ENCODE data around the gene OLFM1. TPM values are rescaled to one million over a fixed set of nuclear protein-coding genes. Genes with fewer than 3 reads are reported as not detected.

OLFM1 gene
- total and polyA plus RNA-seq, 9 of the 15 experiments (the other 6 are each of a cell fraction or from before 2014, with no cell fraction given) = not detected

DNA sequence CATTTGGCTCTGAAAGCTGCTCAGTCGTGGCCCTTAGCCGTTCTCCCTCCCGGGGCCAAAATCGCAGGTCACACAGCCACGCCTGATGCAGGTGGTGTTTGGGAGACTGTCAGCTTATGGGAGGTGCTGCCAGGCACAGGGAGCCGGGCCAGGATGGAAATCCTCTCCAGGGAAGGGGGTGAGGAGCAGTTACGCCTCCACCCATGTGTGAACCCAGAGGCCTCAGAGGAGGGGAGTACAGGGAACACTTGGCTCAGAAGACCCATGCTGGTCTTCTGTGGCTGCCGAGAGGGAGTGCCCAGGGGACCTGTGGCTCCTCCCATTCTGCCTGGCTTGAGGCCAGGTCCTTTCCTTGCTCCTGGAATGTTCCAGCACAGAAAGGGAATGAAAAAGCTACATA is 3.6 kb upstream of the OLFM1 start:
- ATAC-seq = no peak
- no peaks in the 10 kb centered on the region for H3K36me3 ChIP-seq (ENCODE audit: control insufficient read depth, insufficient read depth, low read length)
- no peak overlapping the region for H3K27ac ChIP-seq (ENCODE audit: extremely low read depth, low read depth, low read length)
- no peaks in the 10 kb centered on the region for H3K9me1 ChIP-seq (ENCODE audit: control insufficient read depth, insufficient read depth, low read length)
- no peak for FAIRE-seq
- POLR2A ChIA-PET = no interaction called here
- H3K79me2 ChIP-seq (ENCODE audit: control insufficient read depth, insufficient read depth, low read length) = no peaks in the 10 kb centered on the region
- in situ Hi-C loops (cut with MboI) (no loop called here), intact Hi-C loops (cut with micrococcal nuclease) (no loop called here)
- WGBS (ENCODE audit: insufficient coverage, low coverage, missing lambda C conversion rate) = 0% methylated on average over 7 of the region's 8 CpGs
- CTCF ChIA-PET (ENCODE audit: low intra/inter-chr PET ratio) = no interaction called here
- no peak for DNase-seq (ENCODE audit: extremely low read depth in 1 of 4, low spot score in 3 of 4)
- TF ChIP-seq TRIM24 (IDR thresholded peaks at IDR 0.05) = no peak
- TF ChIP-seq TSC22D4 (tag; IDR thresholded peaks at IDR 0.05) = no peak
- TF ChIP-seq ZNF507 (tag; conservative IDR thresholded peaks at IDR 0.05) = no peak
- no peak for TF ChIP-seq PHF20 (IDR thresholded peaks at IDR 0.05; ENCODE audit: partially characterized antibody)
- TF ChIP-seq PTBP1 (IDR thresholded peaks at IDR 0.05; ENCODE audit: low read depth, low read length) = no peak
- H3K4me1 ChIP-seq (replicated peaks in 1 of 2; ENCODE audit: control insufficient read depth in 2 of 2, insufficient read depth in 2 of 2, low read length in 2 of 2) = peaks cover 0 to 13% of the 10 kb centered on the region in 2 experiments; a peak in 2 of 5 replicates
- peaks cover 9 to 55% of the 10 kb centered on the region in 2 experiments; a peak in 3 of 5 replicates for H3K27me3 ChIP-seq (ENCODE audit: control insufficient read depth in 2 of 2, insufficient read depth in 2 of 2, low read length in 2 of 2)
- no TSS peak for BruUV-seq (replicated peaks)
- H2AFZ ChIP-seq (ENCODE audit: low read depth, low read length) = no peak overlapping the region
- H3K4me2 ChIP-seq (ENCODE audit: insufficient read depth, low read length) = no peak overlapping the region
- H3K4me3 ChIP-seq = no peak overlapping the region
- H4K20me1 ChIP-seq (replicated peaks; ENCODE audit: control insufficient read depth, insufficient read depth, low read length) = peaks cover 9% of the 10 kb centered on the region; the same call in 1 of the 2 replicates
- no peaks in the 10 kb centered on the region for H3K9me3 ChIP-seq (replicated peaks; ENCODE audit: control insufficient read depth, insufficient read depth, low read depth, low read length)
- no peak overlapping the region; a peak in 1 of 4 replicates for H3K9ac ChIP-seq (ENCODE audit: insufficient read depth in 1 of 2, low read depth in 2 of 2, low read length in 2 of 2)

DNA sequence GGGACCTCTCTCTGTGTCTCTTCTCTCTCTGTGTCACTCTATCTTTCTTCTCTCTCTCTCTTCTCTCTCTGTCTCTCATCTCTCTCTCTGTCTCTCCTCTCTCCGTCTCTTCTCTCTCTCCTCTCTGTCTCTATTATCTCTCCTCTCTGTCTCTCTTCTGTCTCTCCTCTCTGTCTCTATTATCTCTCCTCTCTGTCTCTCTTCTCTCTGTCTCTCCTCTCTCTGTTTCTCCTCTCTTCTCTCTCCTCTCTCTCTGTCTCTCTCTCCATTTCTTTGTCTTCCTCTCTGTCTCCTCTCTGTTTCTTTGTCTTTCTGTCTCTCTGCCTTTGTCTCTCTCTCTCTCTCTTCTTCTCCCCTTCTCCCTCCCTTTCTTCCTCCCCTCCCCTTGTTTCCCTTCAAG is 3.2 kb upstream of the OLFM1 start:
- CTCF ChIA-PET (ENCODE audit: low intra/inter-chr PET ratio) = no interaction called here
- in situ Hi-C loops (cut with MboI) = no loop called here
- POLR2A ChIA-PET = no interaction called here
- Histone ChIP-seq H3K27me3 (ENCODE audit: control insufficient read depth in 2 of 2, insufficient read depth in 2 of 2, low read length in 2 of 2) (peaks cover 9 to 51% of the 10 kb centered on the region in 2 experiments; a peak in 3 of 5 replicates), H2AFZ (ENCODE audit: low read depth, low read length) (no peak overlapping the region), H3K4me2 (ENCODE audit: insufficient read depth, low read length) (no peak overlapping the region), H3K36me3 (ENCODE audit: control insufficient read depth, insufficient read depth, low read length) (no peaks in the 10 kb centered on the region), H4K20me1 (replicated peaks; ENCODE audit: control insufficient read depth, insufficient read depth, low read length) (peaks cover 9% of the 10 kb centered on the region; the same call in 1 of the 2 replicates), H3K9ac (ENCODE audit: insufficient read depth in 1 of 2, low read depth in 2 of 2, low read length in 2 of 2) (no peak overlapping the region), H3K9me1 (ENCODE audit: control insufficient read depth, insufficient read depth, low read length) (no peaks in the 10 kb centered on the region), H3K9me3 (replicated peaks; ENCODE audit: control insufficient read depth, insufficient read depth, low read depth, low read length) (no peaks in the 10 kb centered on the region), H3K4me3 (no peak overlapping the region), H3K27ac (ENCODE audit: extremely low read depth, low read depth, low read length) (no peak overlapping the region), H3K4me1 (replicated peaks in 1 of 2; ENCODE audit: control insufficient read depth in 2 of 2, insufficient read depth in 2 of 2, low read length in 2 of 2) (peaks cover 0 to 13% of the 10 kb centered on the region in 2 experiments; a peak in 2 of 5 replicates), H3K79me2 (ENCODE audit: control insufficient read depth, insufficient read depth, low read length) (no peaks in the 10 kb centered on the region)
- no TSS peak for BruUV-seq (replicated peaks)
- intact Hi-C loops (cut with micrococcal nuclease) = no loop called here
- FAIRE-seq = no peak
- DNase-seq (ENCODE audit: extremely low read depth in 1 of 4, low spot score in 3 of 4) = no peak
- no peak for ATAC-seq
- 0% methylated on average over 1 of the region's 1 CpG for WGBS (ENCODE audit: insufficient coverage, low coverage, missing lambda C conversion rate)
- no peak for TF ChIP-seq CREBBP (IDR thresholded peaks at IDR 0.05; ENCODE audit: low read depth, low read length)
- TF ChIP-seq, protein P1, sequence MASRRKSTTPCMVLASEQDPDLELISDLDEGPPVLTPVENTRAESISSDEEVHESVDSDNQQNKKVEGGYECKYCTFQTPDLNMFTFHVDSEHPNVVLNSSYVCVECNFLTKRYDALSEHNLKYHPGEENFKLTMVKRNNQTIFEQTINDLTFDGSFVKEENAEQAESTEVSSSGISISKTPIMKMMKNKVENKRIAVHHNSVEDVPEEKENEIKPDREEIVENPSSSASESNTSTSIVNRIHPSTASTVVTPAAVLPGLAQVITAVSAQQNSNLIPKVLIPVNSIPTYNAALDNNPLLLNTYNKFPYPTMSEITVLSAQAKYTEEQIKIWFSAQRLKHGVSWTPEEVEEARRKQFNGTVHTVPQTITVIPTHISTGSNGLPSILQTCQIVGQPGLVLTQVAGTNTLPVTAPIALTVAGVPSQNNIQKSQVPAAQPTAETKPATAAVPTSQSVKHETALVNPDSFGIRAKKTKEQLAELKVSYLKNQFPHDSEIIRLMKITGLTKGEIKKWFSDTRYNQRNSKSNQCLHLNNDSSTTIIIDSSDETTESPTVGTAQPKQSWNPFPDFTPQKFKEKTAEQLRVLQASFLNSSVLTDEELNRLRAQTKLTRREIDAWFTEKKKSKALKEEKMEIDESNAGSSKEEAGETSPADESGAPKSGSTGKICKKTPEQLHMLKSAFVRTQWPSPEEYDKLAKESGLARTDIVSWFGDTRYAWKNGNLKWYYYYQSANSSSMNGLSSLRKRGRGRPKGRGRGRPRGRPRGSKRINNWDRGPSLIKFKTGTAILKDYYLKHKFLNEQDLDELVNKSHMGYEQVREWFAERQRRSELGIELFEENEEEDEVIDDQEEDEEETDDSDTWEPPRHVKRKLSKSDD (conservative IDR thresholded peaks at IDR 0.05; ENCODE audit: low read length) = no peak
- no peak for TF ChIP-seq KDM2B (CRISPR knock-in tag; IDR thresholded peaks at IDR 0.05)
- TF ChIP-seq SRSF9 (IDR thresholded peaks at IDR 0.05; ENCODE audit: borderline replicate concordance, low read depth, low read length) = no peak
- no peak for TF ChIP-seq ZNF583 (CRISPR knock-in tag; IDR thresholded peaks at IDR 0.05)
- no peak for TF ChIP-seq RFX5 (IDR thresholded peaks at IDR 0.05; ENCODE audit: low read depth, low read length)
- TF ChIP-seq KAT7 (CRISPR knock-in tag; IDR thresholded peaks at IDR 0.05; ENCODE audit: borderline replicate concordance) = no peak

All from K562 (cell line).